ENCODE data around the gene OR52I2.
A peak's percentile ranks its signal among the peaks of the same experiment; 100 is the strongest.

Gene OR52I2

DNA sequence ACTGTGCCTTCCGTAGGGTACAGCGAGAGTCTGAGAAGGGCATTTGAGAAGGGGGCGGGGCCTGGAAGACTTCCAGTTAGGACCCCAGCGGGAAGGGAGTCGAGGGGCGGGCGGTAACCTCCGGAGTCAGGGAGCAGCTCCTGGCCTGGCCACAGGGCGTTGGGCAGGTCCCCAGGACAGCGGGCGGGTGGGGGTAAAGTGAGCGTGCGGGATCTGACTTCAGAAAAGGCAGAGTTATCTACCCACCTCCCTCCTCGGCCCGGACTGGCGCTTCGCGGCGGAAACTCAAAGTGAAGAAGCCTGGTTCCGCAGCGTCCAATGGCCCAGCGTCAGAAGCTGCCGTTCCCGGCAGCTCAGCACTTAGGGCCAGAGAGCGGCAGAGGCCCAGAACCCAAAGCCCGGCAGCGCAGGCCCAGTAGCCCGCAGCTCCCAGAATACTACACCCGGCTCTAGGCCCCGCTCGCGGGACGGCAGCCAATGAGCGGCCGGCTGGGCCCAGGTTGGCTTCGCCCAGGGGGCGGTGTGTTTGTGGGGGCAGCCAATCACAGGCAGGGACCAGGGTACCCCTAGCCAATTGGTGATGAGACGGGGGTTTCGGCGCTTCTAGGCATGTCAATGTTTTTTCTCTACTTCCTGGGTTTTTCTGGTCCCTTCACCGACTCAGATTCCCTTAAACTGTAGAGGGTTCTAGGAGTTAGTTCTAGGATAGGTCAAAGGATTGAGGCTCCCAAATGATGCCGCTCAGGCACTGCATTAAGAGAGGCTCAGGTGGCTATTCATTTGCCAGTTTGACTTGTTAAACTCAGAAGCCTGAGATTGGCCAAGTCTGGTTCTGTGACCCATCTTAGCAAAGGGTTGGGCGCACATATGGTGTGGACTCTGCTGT, 26.5 kb downstream of the OR52I2 start, which contains the start of gene TRIM68:
TRIM68 (minus strand) TSS at position 451 of the 886 bp plus-strand sequence. CDS start 2,727 bp downstream, outside the sequence.
- DNase-seq (ENCODE audit: low spot score), result peak; percentile 96

DNA sequence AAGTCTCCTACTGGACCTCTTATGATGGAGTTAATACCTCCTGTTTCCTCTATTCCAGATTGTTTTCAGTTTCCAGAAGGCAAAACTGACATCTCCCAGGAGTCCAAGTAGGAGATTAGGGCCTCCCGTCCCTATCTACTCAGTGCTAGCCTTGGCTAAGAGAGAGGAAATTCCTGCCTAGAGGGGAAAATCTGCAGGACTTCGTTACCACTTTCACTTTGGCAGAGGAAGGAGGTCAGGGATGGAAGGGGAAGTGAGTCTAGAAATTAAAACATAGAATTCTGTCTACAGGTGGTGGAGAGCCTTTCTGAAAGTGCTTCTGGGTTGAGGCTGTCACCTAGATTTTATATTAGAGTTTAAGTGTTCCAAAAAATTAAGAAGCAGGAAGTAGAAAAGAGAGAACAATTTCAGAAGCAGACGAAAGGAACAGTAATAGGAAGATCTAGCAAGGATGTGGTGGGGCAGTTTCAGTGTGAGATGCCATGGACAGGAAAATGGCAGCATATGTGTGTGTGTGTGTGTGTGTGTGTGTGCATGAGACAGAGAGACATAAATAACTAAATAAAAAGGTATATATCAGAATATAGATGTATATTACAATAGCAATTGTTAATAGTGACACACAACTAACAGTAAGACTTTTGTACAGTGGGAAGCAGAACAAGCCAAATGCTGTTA, 28.9 kb downstream of the OR52I2 start:
- DNase-seq (ENCODE audit: low spot score), result peak; percentile 10

DNA sequence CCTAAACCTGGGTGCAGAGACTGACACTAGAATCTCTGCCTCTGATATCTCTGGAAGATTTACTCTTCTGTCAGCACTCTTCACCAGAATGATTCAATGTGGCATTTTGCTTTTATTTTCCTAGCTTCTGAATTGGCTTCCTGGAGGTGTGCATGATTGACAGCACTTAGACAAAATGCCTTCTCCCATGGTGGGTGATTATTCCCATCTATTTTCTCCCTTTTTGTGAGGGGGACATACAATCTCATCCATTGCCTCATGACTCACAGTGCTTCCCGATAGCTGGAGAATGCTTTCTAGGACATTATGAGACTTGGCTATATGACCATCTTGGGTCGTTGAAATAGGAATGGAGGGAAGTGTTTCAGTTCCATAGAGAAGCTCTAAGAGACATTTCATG, 30.4 kb downstream of the OR52I2 start:
- no peak for DNase-seq (ENCODE audit: low spot score)

DNA sequence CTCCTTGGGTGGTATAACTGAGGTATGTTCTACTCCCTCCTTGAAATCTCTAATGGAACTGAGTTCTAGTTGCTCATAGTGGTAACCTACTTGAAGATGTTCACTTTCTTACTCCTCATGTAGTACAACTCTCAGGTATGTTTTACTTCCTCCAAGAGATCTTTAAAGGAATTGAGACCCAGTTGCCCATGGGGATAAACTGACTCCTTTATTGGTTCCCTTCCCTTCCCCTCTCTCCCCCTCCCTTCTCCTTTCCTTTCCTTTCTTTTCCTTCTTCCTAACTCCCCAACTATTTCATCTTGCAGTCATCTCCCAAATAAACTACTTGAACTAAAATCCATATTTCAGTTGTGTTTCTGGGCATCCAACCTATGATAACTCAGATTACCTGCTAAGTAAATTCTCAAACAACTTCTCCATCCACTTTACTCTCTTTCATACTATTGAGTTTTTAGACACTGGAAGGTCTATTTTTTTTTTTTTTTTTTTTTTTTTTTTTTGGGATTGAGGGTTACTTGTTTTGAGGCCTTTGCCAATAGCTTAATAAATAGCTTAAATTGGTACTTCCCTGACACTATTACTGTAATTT, 34.4 kb downstream of the OR52I2 start:
- DNase-seq (ENCODE audit: low spot score), result no peak

DNA sequence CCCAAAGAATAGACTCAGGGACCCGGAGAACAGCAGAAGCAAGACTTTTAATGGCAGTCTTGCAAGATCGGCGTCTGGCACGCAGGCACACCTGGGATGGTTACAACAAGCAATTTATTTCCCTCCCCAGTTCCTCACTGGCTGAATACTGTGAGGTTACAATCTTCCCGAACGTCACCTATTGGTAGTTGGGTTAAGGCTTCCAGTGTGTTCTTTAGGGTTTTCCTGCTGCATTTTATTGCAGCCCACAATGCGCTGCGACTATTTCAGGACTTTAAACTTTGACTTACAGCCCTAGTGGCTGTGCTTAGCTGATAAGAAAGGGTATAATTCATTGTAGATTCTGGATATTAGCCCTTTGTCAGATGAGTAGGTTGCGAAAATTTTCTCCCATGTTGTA, 38.0 kb downstream of the OR52I2 start:
- no peak for DNase-seq (ENCODE audit: low spot score)

DNA sequence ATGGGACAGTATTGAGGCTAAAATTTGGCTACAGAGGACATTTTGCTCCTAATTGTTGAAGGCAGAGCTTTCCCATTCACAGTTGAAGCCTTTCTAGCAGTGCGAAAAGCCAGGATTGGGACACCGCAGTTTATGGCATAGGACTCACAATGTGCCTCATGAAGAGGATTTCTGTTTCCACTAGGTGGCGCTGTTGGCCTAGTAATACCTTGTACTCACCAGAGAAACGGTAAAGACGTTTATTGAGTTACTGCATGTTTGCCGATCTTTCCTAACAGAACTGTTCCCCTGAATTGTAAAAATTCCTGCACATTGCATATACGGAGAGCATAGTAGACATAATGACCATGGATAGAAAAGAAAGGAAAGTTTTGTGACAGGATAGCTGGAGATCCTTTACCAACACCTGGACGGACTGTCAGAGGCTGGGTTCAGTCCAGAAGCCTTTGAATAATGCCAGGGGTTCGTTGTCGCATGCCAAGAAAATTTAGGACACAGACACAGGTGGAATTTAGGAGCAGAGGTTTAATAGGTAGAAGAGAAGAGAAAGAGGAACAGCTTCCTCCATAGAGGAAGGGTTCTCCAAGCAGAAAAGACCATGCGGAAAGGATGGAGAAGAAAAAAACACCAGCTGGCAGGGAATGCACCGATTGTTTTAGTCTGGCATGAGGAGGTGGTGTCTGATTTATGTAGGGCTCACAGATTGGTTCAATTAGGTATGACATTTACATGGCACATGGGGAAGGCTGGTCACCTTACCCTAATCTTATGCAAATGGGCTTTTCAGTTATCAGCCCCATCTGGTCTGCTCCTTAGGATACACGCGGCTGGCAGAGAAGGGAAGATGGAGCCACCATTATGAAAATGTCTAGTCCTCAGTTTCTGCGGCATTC, 44.9 kb downstream of the OR52I2 start:
- peak; percentile 73 for DNase-seq (ENCODE audit: low spot score)

DNA sequence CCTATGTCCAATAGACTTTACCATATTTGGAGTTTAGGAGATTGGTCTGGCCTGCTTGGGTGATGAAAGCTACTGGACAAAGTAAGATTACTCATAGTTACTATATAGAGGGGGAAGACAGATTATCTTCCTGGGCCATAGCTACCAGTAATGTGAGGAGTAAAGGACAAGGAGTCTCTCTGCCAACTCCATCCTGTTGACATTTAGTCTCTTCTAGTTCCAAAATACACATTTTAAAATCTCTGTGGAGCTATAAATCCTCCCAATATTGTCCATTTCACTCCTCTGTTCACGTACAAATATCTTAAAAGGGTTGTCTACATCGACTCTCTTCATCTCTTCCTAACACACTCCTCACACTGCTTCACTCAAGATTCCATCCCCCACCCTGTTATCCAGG, 54.6 kb downstream of the OR52I2 start:
- DNase-seq (ENCODE audit: low spot score), result no peak

DNA sequence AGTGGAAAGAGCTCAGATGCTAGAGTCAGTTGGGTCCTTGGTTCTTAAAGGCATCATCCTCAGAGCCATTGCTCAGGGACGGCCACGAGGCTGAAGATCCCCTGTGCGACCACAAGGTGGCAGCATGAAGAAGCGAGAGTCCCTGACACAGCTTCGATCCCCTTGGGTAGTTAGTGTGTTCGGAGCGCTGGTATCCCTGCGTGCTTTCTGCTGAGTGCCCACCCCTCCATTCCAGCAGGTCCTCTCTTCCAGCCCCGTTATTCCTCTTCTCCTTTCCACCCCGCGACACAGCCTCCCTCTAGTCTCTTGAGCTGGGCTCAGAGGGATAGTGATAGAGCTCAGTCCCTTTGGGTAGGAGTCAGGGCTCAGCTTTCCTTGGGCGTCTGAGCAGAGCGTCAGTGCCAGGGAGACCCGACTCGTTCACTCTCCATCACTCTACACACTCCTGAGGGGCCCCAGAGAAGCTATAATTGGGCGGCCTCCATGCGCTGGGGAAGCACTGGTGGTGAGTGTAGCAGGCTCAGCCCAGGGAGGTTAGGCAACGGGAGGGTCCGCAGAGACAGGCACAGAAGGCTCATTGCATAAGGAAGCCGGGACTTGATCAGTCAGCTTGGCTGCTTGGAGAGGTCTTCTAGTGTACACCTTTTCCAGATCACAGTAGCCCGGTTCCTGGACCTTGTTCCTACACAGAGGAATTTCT, 55.6 kb downstream of the OR52I2 start, which contains the start of gene OR51D1:
OR51D1 (plus strand) TSS at position 516 of the 700 bp plus-strand sequence. CDS start 2,314 bp downstream, outside the sequence.
- peak; percentile 63 for DNase-seq (ENCODE audit: low spot score)

DNA sequence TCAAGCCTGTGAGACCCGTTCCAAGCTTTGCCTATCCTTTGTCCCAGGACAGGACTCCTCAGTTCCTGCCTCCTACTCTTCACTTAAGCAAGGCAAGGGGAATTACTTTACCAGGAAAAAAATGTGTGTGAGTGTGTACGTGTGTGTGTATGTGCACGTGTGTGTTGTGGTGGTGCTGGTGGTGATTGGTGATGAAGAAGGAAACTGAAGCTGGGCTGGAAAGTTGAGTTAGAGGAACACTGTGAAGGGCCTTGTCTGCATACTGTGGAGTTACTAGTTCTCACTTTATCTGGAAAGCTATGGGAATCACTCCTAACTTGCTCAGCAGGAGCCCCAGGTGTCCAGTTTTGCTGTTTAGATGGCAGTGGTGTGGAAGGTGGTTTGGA, 56.1 kb downstream of the OR52I2 start:
- DNase-seq (ENCODE audit: low spot score), result no peak

DNA sequence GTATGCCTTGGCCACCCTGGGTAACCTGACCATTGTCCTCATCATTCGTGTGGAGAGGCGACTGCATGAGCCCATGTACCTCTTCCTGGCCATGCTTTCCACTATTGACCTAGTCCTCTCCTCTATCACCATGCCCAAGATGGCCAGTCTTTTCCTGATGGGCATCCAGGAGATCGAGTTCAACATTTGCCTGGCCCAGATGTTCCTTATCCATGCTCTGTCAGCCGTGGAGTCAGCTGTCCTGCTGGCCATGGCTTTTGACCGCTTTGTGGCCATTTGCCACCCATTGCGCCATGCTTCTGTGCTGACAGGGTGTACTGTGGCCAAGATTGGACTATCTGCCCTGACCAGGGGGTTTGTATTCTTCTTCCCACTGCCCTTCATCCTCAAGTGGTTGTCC, 58.4 kb downstream of the OR52I2 start:
- DNase-seq (ENCODE audit: low spot score), result no peak

DNA sequence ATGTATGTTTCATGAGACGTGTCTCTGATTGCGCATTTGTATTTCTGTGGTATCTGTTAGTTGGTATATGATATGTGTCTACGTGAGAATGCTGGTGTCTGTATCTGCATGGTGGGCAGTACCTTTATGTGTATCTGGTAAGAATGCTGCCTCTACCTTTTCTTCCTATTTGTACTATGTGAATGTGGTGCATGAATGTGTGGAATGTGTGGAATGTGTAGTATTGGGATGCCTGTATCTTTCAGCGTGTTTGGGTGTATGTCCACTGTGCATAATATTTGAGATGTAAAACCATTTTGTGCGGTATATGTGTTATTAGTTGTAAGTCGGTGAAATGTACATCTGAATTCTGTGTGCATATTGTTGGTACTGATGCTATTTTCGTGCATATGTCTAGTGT, 60.0 kb downstream of the OR52I2 start:
- no peak for DNase-seq (ENCODE audit: low spot score)

DNA sequence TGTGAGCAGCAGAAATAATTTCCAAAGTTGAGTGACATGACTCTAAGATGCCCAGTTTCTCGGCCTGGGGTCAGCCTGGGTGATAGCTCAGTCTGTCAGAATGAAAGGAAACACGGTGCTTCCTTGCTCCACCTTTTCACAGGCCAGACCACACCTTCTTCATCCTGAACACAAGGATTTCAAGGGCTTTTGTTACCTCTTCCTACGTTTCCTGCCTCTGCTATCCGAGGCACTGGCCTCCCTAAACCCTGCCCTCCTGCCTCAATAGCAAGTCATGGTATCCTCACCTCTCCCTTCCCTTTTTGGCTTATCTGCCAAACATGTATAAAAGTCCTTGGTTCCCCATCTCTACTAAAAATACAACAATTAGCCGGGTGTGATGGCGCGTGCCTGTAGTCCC, 60.5 kb downstream of the OR52I2 start:
- no peak for DNase-seq (ENCODE audit: low spot score)

Data from kidney tubule cell (primary cell).